Measurements from ENCODE around the gene UBN2.

- TF ChIP-seq CTCF (IDR thresholded peaks at IDR 0.05): no peak
- TF ChIP-seq POLR2A (IDR thresholded peaks at IDR 0.05): no peak
Observed at GRCh38 chr7:139354729-139355128, 123.7 kb downstream of the UBN2 start.

Measured in thyroid gland (tissue), 4 donors.